SH-SY5Y (cell line): ENCODE data around the gene IFNAR1.

ENCODE experiments used
- GATA2 ChIP-seq: IDR thresholded peaks from 2 replicates; pipeline ENCODE4 v1.6.1; 2011; ENCODE audit warnings: mild to moderate bottlenecking, low read depth, low read length
- GATA3 ChIP-seq: IDR thresholded peaks from 2 replicates; pipeline ENCODE4 v1.6.1; 2011; ENCODE audit warnings: low read depth, mild to moderate bottlenecking, low read length, moderate library complexity

DNA sequence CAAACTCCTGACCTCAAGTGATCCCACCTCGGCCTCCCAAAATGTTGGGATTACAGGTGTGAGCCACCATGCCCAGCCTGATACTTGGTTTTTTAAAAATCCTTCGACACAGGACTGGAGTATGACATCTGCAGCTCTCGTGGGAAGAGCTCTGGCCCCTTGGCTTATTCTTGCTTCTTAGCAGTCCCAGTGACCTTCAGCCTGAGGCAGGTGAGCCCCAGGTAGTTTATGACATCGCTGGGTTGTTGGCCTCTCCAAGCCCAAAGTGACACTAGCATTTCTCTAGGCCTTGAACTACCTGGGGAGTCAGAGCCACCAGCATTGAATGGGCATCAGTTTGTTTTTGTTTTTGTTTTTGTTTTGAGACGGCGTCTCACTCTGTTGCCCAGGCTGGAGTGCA is 62.5 kb downstream of the IFNAR1 start:
- TF ChIP-seq GATA2 (no peak), GATA3 (no peak)
